CD4-positive, alpha-beta T cell (primary cell): ENCODE data around the gene CBL. TPM values are rescaled to one million over a fixed set of nuclear protein-coding genes. Genes with fewer than 3 reads are reported as not detected.

Experiments
- ATAC-seq: fragments of 200-7000 bp; cut with Tn5 transposase; one replicate; pipeline ENCODE4 v1.10.0; 2022; ENCODE audit warnings: mild to moderate bottlenecking; ENCODE audit not compliant: poor library complexity
- CTCF ChIA-PET: fragments of 350-600 bp; sonication (Branson Sonifier 250); formaldehyde crosslinking; loops from one replicate; lab custom pipeline; 2021; ENCODE audit warnings: antibody characterized with exemption, inconsistent platforms; lab: Charles Lee
- POLR2A ChIA-PET: fragments of 350-600 bp; sonication (Branson Sonifier 250); formaldehyde crosslinking; loops from one replicate; lab custom pipeline; 2021; ENCODE audit warnings: antibody characterized with exemption, inconsistent platforms; lab: Charles Lee
- DNase-seq, 14 experiments: peaks; one replicate each; pipeline ENCODE4 v3.0.0-alpha.2; 2013 to 2020; ENCODE audit warnings: mixed read lengths in 2 of 14
- H3K27ac ChIP-seq, 2 donors: one replicate each; pipeline versions ENCODE4 v1.5.1 to v1.7.0; 2013; ENCODE audit warnings: low read length in 2 of 2, low read depth in 1 of 2, mild to moderate bottlenecking in 1 of 2
- H3K27me3 ChIP-seq, 2 experiments: 1 replicate in 1 of 2; 2 replicates in 1 of 2; pipeline versions ENCODE4 v1.6.1 to v1.7.0; 2013; ENCODE audit warnings: low read length in 2 of 2, control low read depth in 1 of 2, mild to moderate bottlenecking in 1 of 2, moderate library complexity in 1 of 2; ENCODE audit not compliant: insufficient read depth in 2 of 2, control insufficient read depth in 1 of 2
- H3K36me3 ChIP-seq: one replicate; pipeline ENCODE4 v1.6.1; 2013; ENCODE audit warnings: low read length, control low read depth; ENCODE audit not compliant: insufficient read depth
- H3K4me1 ChIP-seq: one replicate; pipeline ENCODE4 v1.6.1; 2013; ENCODE audit warnings: low read length, control low read depth; ENCODE audit not compliant: insufficient read depth
- H3K4me3 ChIP-seq: one replicate; pipeline ENCODE4 v1.5.1; 2013; ENCODE audit warnings: mild to moderate bottlenecking, low read length, moderate library complexity
- H3K9me3 ChIP-seq, 2 experiments: 1 replicate in 1 of 2; 2 replicates in 1 of 2; pipeline versions ENCODE4 v1.6.1 to v1.7.0; 2013; ENCODE audit warnings: low read length in 2 of 2, mild to moderate bottlenecking in 2 of 2, control low read depth in 1 of 2, moderate library complexity in 1 of 2; ENCODE audit not compliant: control insufficient read depth in 1 of 2, insufficient read depth in 1 of 2
- H3K27ac Mint-ChIP-seq: one replicate; pipeline ENCODE4 v1.8.0; 2020; ENCODE audit warnings: mixed read lengths
- H3K27me3 Mint-ChIP-seq: one replicate; pipeline ENCODE4 v1.8.0; 2021; ENCODE audit warnings: mixed read lengths
- H3K36me3 Mint-ChIP-seq: one replicate; pipeline ENCODE4 v1.8.0; 2021; ENCODE audit warnings: low read depth, mixed read lengths
- H3K4me1 Mint-ChIP-seq: one replicate; pipeline ENCODE4 v1.8.0; 2021; ENCODE audit warnings: low read depth, mixed read lengths
- H3K4me3 Mint-ChIP-seq: one replicate; pipeline ENCODE4 v1.8.0; 2020; ENCODE audit warnings: mild to moderate bottlenecking, mixed read lengths
- H3K9me3 Mint-ChIP-seq: one replicate; pipeline ENCODE4 v1.8.0; 2020; ENCODE audit warnings: mixed read lengths
- CTCF ChIP-seq: fragments of 200-600 bp; IDR thresholded peaks from one replicate; pipeline ENCODE4 v1.8.0; 2022; ENCODE audit warnings: antibody characterized with exemption, mild to moderate bottlenecking
- intact Hi-C, 2 experiments: fragments of 100-400 bp; cut with DNase I in 1 of 2; cut with micrococcal nuclease in 1 of 2; formaldehyde crosslinking; loops; one replicate each; pipeline versions ENCODE4 v1.15.1 to v1.9.0; 2023 to 2025; cut with DNase I, micrococcal nuclease
- total RNA-seq, 174 experiments: library from RNA in 2 of 174; stranded (reverse) in 2 of 174; gene quantifications; one replicate each; pipeline ENCODE4 v1.2.3 and lab custom pipeline; 2021 to 2026

The CBL gene
- total RNA-seq, 2 experiments from 2014 or later: 19.5 to 20.8 TPM

- H3K9me3 Mint-ChIP-seq: no peaks in the 10 kb centered on the region
- Histone ChIP-seq H3K27me3 (no peaks in the 10 kb centered on the region), H3K9me3 (no peaks in the 10 kb centered on the region), H3K4me3 (no peak overlapping the region), H3K27ac (no peak overlapping the region), H3K36me3 (no peaks in the 10 kb centered on the region), H3K4me1 (peaks cover 7% of the 10 kb centered on the region)
- intact Hi-C loops: no loop called here
- no peaks in the 10 kb centered on the region for H3K27me3 Mint-ChIP-seq
- peaks cover 5% of the 10 kb centered on the region for H3K36me3 Mint-ChIP-seq
- peaks cover 12% of the 10 kb centered on the region for H3K4me1 Mint-ChIP-seq
- ChIA-PET POLR2A (no interaction called here), CTCF (interaction anchor here (4.6 kb wide), 1 partner anchor 9 kb away, joined by 14 read pairs; no protein-coding TSS in a partner anchor)
- no peak overlapping the region for H3K27ac Mint-ChIP-seq
- no peak overlapping the region for H3K4me3 Mint-ChIP-seq
- TF ChIP-seq CTCF: no peak
- ATAC-seq: no peak
- DNase-seq: no peak
Measured at GRCh38 chr11:119329320-119329719, 123.2 kb downstream of the CBL start.

- no peaks in the 10 kb centered on the region for H3K27me3 Mint-ChIP-seq
- peaks cover 14% of the 10 kb centered on the region for H3K4me1 Mint-ChIP-seq
- no peak overlapping the region for H3K27ac Mint-ChIP-seq
- intact Hi-C loops: no loop called here
- Histone ChIP-seq H3K27me3 (no peaks in the 10 kb centered on the region), H3K36me3 (no peaks in the 10 kb centered on the region), H3K27ac (no peak overlapping the region), H3K4me1 (peaks cover 16% of the 10 kb centered on the region), H3K4me3 (no peak overlapping the region), H3K9me3 (no peaks in the 10 kb centered on the region)
- peaks cover 14% of the 10 kb centered on the region for H3K36me3 Mint-ChIP-seq
- no peak for TF ChIP-seq CTCF
- ChIA-PET POLR2A (interaction anchor here (0.7 kb wide), 1 partner anchor 1344 kb away, joined by 4 read pairs; the partner anchor contains the start of gene IL10RA), CTCF (interaction anchor here (4.6 kb wide), 1 partner anchor 8 kb away, joined by 14 read pairs; no protein-coding TSS in a partner anchor)
- no peaks in the 10 kb centered on the region for H3K9me3 Mint-ChIP-seq
- no peak overlapping the region for H3K4me3 Mint-ChIP-seq
- no peak for ATAC-seq
- no peak for DNase-seq
Measured at GRCh38 chr11:119330237-119330636, 124.1 kb downstream of the CBL start.

GRCh38 chr11:119332111-119332765, 126.1 kb downstream of the CBL start:
- TF ChIP-seq CTCF: no peak
- Histone ChIP-seq H3K27ac (no peak overlapping the region), H3K4me1 (peaks cover 21% of the 10 kb centered on the region), H3K27me3 (no peaks in the 10 kb centered on the region), H3K36me3 (peaks cover 4% of the 10 kb centered on the region), H3K9me3 (no peaks in the 10 kb centered on the region), H3K4me3 (no peak overlapping the region)
- H3K9me3 Mint-ChIP-seq: no peaks in the 10 kb centered on the region
- H3K4me3 Mint-ChIP-seq: peak overlapping the region; percentile 99
- no peak for ATAC-seq
- peak overlapping the region; percentile 94 for H3K27ac Mint-ChIP-seq
- peaks cover 24% of the 10 kb centered on the region for H3K4me1 Mint-ChIP-seq
- intact Hi-C loops: no loop called here
- peaks cover 22% of the 10 kb centered on the region for H3K36me3 Mint-ChIP-seq
- ChIA-PET CTCF (no interaction called here), POLR2A (no interaction called here)
- DNase-seq: no peak
- no peaks in the 10 kb centered on the region for H3K27me3 Mint-ChIP-seq
